ENCODE data around the gene TSPAN14.
"Not testable (repeated sequence)": the region's sequence is repeated elsewhere in the genome, so short reads cannot be mapped to it uniquely, and the experiment has no call there.

TSPAN14 gene, protein sequence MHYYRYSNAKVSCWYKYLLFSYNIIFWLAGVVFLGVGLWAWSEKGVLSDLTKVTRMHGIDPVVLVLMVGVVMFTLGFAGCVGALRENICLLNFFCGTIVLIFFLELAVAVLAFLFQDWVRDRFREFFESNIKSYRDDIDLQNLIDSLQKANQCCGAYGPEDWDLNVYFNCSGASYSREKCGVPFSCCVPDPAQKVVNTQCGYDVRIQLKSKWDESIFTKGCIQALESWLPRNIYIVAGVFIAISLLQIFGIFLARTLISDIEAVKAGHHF

DNA sequence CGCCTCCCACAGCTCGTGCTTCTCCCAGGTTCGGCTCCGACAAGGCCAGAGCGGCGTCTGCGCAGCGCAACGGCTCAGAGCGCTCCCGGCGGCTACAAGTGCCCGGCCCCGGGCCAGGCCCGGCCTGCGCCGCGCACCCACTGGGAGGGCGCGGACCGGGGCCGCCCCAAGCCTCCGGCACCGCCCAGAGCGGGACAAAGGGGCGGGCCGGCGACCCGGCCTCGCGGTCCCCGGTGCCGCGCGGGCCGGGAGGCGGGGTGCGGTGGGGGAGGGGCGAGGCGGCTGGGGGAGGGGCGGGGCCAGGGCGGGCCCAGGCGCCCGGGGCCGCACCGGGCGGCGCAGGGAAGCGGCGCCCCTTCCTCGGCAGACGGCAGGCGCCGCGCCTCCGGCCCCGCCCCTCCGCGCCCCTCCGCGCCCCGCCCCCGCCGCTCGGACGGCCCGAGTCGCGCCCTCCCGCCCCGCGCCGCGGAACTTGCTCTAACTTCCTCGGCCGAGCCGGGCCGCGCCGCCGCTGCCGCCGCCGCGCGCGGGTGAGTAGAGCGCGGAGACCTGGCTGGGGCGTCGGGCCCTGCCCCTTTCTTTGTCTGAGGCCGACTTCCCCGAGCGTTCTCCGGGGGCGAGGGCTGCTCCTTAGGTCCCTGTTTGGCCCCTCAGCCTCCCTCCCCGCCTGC, at the start of gene TSPAN14:
Gene TSPAN14 (plus strand): TSS at position 469 of the 671 bp plus-strand sequence. CDS start 34,924 bp downstream, outside the sequence.
- DNase-seq = peak; percentile 60

DNA sequence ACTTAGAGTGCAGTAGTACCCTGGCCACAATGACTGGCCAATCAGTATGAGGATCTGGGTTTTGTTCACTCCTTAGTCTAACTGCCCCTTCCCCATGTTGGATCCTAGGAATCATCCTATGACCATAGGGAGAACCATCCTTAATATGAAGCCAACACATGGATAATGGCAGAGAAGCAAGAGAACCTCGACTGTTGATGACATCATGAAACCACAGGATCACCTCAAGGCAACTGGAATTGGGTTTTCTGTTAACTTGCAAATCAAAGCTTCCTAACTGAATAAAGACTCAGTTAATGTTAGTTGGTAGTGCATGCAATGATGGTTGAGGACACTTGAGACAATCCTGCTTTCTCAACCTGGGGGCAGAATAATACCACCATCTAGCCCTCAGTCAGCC, 49.1 kb upstream of the TSPAN14 start:
- DNase-seq = no peak

DNA sequence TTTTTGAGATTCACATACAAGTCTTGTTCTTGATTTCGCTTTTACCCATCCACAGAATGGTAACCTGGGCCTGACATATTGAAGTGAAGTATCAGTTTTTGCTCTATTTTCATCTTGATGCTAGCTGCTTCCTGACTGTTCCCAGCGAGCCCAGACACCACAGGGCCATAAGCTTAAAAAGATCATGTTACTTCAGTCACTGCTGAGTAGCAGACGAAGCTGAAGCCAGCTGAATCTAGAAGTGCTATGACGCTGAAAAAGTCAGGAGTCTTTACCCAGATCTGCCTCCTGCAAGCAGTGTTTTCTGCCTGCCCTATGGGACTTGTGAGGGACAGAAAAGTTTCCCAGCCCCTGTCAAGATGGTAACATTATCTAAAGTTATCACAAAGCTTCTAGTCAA, 48.5 kb upstream of the TSPAN14 start:
- DNase-seq = no peak

DNA sequence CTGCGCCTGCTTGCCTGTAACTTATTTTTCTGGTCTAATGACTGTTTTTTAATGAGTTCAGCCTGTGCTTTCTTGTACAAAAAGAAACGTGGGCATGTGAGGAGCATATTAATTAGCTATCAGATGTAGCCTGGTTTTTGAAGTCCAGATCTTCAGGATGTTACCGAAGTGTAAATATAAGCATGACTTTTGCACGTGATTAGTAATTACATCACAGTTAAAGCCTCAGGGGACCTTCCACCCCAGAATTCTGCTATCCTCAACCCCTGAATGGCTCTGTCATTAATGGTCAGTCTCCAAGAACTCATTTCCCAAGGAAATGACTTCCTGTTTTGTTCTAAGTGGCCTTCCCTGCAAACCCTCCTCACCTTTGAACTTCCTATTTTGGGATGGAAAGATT, 47.9 kb upstream of the TSPAN14 start:
- no peak for DNase-seq

DNA sequence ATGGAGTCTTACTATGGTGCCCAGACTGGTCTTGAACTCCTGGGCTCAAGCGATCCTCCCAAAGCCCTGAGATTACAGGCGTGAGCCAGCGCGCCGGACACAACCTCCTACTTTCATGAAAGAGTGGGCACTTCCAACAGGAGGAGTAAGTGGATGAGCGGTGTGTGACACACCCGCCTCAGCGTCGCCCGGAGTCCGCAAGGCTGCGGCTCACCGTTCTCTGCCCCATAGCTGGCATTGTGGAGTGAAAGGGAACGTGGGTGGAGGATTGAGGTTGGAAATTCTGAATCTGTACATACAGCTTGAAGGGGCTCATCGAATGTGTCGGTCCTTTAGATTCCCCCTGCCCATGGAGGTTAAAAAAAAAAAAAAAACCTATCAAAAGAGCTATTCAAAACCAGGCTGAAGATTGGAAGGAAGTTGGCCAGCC, 46.3 kb upstream of the TSPAN14 start:
- peak; percentile 42 to 54 for DNase-seq

DNA sequence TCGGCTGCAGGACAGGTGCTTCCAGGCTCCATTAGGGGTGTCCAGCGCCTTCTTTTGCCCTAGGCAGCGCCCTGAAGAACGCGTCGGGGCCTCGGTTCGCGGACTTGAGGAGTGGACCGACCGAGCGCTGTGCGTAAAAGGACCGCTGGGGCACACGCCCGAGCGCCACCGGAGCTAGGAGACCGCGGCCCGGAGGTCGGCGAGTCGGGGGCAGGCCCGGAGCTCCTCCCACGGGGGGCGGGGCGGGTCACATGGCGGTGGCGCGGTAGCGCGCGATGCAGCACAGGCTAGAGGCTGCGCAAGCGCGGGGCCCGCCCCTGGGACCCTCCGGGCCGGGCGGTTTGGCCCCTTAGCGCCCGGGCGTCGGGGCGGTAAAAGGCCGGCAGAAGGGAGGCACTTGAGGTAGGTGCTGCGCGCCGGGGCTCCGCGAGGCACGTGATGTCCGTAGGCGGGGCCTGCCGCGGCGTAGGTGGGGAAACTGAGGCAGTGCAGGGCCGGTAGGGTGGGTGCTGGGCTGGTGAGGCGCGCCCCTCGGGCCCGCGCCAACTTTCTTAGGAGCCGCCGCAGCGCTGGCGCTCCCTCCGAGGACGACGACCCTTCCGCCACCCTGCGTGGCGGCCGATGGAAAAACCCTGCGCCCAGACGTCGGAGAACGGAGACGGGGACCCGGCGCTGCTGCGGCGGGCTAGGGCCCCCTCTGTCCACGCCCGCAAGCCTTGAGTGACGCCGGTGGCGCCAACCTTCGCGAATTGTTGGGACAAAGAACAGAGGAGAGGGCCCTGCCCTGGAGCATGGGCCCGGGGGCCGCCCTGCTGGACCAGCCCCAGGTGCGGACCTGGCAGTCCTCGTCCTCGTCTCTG, 45.6 kb upstream of the TSPAN14 start, which contains the start of gene PRXL2A:
Gene PRXL2A (plus strand): TSS at position 310 of the 860 bp plus-strand sequence. CDS start 11,917 bp downstream, outside the sequence.
- peak; percentile 69 to 71 for DNase-seq

DNA sequence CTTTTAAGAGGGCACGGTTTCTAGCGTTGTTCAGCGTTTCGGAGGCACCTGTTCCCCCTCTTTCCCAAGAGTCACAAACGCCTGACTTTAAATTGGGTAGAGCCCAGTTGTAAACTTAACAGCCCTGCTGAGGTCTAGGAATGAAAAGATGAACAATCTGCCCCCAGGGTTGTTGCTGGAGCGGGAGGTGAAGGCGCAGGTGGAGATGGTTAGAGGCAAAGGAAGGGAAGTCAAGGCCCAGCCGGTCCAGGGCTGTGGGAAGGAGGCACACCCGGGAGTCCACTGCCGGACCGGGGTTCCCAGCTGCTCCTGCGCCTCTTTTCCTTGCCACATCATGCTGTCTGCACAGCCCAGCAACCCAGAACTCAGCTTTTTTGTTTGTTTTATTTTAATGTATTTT, 45.0 kb upstream of the TSPAN14 start:
- DNase-seq = no peak

DNA sequence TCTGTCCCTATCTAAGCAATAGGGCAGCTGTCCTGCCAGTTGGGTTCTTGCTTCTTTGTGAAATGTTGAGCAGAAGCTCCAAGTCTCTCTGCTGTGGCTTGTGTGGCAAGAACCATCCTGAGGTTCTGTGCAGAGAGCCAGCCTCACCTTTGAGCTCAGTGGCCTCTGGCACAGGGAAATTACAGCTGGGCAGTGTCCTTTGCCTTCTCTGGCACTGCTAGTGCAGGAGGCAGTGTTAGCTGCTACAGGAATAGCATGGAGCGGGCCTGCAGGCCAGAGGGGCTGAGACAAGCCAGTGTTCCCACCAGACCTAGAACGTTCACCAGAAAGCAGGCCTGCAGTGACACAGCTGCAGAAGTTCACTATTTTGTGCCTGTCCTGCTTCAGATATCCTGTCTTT, 44.0 kb upstream of the TSPAN14 start:
- no peak for DNase-seq

DNA sequence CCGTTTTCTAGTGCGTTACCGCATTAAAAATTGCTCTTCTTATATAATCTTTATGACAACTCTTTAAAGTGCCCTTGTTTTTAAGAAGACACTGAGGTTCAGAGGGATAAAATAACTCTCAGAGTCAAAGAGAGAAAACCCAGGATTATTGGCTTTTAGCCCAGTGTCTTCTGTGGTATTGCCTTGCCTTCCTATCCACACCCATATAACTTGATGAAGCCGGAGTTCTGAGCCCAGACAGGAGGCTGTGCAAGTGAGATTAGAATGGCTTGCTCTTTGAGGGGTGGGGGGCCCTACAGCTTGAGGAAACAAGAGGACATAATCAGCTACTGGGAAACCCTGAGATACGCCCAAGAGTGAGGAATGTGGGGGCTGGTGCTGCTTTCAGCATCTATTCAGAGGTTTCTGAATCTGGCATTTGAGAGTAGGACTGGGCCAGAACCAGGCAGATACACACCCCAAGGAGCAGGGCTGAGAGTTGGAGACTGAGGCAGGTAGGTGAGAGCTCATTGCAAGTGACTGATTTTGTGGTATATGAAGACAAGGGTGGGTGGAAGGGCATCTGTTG, 43.4 kb upstream of the TSPAN14 start:
- no peak for DNase-seq

DNA sequence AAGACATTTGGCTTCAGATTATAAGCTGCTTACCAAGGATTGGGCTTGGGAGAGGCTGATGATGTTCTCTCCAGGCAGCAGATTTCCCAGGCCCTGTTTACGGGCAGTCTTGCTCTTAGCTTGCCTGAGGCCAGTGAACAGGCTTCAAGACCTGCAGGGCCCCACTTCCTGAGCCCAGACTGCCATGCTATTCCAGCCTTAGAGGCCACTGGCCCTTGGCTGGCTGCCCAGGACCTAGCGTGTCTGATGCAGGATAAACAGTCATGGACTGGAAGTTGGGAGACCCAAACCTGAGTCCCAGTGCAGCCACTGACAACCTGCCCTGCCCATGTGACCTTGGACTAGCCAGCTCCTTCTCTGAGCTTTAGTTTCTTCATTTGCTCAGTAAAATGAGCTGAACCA, 42.8 kb upstream of the TSPAN14 start:
- no peak for DNase-seq

DNA sequence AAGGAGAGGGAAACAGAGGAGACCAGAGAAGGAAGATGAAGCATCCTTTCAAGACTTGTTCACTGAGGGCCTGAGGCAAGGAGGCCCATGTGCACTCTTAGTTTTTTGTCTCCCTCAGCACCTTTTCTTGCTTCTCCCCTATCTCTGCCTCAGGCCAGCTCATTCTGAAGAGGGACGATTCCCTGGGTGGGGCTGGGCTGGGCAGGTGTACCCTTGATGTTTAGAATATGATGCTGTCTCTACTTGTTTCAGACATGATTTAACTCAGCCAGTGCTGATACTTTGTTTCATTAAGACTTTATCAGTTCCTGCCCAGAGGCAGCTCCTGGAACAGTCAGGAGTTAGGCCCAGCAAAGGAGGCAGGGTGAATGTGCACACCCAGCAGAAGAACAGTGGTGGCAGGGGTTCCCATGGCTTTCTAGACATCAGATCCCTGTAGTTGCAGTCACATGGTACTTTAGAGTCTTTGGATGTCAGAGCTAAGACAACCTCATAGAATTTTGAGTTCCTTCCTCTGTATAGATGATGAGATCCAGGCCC, 42.4 kb upstream of the TSPAN14 start:
- DNase-seq = no peak

DNA sequence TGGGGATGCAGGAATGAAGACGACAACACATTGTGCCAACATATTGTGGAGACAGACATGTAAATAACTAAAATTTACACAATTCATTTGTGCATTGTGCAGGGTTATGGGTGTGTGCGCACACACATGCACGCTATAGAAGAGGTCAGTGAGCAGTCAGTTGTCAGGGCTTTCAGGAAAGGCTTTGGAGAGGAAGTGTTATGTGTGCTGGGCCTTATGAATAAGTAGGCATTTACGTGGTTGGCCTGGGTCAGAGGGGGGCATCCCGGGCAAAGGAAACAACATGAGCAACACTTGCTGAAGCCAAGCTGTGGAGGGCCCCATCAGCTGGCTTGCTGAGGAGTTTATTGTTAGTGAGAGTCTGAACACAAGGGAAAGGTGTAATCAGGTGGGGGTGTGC, 41.6 kb upstream of the TSPAN14 start:
- DNase-seq = no peak

DNA sequence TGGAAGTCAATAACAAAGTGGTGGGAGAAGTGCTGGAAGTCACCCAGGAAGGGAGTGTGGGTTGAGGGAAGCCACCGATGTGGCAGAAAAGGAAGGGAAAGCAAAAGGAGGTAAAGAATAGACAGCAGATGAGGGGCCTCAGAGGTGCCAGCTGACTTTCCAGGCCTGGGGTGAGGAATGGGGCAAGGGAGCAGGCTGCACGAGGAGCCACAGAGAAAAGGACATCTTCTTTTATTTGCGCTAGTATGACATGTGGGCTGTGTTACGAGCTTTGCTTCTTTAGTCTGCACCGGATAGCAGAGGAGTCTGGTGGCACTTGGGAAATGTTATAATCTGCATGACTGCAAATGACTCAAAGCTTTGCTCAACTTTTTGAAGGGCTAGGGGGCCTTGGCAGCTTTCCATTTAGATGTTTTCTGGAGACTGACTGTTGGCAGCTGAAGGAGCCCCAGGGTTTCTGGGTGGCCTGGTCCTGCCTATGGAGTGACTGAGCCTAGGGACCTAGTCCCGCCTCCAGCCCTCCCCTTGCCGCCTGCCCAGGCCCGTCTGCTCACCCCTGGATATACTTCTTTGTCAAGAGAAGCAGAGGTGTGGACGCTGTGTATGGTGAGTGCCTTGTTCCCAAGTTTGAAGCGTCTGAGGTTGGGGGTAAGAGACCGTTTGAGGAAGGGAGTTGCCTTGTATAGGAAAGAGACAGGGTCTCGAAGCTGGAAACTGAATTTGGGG, 40.7 kb upstream of the TSPAN14 start:
- no peak for DNase-seq

DNA sequence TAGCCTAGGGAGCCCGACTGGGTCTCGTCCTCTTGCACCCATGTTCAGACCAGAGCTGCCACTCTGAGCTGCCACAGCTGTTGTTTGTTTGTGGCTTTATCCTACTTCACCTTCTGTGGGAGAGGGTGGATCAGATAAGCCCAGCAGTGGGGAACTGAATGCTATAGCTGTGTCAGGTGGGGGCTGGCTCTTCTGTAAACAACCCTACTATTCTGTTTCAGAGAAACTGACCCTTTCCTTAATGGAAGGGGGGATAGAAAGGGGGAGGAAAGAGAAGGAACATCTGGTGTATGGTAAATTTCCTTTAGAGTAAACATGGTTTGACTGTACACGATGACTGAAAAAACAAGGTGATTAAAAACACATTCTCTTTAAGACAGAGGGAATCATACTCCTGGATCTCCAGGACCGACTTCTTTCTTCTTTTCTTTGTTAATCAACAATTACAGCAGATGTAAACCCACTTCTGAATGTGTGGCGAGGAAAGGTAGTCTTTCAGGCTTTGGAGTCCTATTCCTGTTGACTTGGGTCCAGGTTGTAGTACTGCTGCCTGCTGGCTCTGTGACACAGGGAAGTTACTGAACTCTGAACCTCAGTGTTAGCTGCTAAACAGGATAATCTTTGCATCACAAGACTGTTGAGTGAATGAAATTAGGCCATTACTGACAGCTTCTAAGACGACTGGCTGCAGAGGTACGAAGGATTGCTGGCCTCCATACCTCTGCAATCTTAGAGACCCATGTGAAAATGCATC, 39.8 kb upstream of the TSPAN14 start:
- no peak for DNase-seq

DNA sequence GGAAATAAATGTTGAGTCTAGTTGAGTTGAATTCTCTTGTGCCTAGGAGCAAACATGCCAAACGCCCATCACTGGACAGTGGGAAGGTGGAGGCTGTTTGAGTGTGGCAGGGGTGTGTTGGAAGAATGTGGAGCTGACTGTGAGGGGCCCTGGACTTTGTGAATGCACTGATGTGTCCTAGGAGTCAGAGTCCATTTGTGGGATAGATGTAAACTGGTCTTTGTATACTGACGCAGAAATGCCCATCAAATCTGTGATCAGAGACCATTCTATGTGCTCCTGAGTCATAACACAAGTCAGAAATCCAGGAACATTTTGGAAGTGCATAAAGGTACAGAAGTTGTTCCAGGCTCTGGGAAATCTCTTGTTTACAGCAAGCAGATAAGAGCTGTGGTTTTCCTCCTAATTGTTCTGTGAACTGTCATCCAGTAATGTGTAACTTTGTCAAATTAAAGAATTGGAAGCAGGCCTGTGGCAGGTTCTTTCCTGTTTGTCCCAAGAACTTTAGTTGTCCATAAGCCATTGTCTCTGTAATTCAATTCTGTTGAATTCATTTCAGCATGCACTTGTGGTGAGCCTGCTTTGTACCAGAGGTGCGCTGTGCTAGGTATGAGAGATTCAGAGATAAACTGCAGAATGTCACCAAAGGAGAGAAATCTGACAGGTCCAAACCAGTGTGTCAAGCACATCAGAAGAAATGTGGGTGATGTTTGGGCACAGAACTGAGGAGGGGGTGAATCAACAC, 38.2 kb upstream of the TSPAN14 start:
- DNase-seq = no peak

DNA sequence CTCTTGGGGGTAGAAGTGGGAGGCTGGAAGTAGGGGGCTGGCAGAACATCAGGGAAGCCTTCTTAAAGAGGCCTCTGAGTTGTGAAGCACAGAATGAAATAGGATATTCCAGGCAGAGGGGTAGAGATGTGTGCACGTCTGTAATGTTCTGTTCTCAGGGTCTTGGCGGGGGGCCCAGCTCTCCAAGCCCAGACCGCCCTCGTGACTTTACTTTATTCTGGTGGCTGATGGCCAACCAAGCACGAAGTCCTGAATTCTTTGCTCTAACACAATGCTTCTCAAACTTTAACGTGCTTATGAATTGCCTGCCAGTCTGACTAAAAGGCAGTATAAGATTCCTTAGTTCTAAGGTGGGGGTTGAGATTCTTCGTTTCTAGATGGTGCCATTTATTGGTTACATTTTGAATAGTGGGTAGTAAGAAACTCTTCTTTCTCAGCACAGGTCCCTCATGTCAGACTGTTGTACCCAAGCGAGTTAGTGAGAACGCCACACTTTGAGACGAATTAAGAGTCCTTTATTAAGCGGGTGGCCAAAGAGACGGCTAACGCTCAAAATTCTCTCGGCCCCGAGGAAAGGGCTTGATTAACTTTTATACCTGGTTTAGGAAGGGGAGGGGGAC, 37.5 kb upstream of the TSPAN14 start:
- no peak for DNase-seq

DNA sequence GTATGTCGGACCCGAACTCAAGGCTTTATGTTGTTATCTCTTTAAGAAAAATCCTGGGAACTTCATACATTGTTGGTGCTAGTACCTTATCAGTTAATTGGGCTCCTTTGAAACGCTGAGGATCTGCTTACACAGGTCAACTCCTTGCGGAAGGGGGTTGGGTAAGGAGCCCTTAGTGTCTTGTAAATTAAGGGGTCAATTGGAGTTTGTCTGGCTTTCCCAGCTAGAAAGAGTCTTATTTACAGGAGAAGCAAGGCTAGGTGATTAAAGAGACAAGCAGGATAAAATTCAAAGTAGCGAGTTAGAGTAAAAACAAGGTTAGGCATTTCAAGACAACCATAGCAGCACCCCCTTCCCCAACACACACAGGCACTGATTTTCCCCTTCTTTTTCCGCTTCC, 36.9 kb upstream of the TSPAN14 start:
- DNase-seq = not testable (repeated sequence)

DNA sequence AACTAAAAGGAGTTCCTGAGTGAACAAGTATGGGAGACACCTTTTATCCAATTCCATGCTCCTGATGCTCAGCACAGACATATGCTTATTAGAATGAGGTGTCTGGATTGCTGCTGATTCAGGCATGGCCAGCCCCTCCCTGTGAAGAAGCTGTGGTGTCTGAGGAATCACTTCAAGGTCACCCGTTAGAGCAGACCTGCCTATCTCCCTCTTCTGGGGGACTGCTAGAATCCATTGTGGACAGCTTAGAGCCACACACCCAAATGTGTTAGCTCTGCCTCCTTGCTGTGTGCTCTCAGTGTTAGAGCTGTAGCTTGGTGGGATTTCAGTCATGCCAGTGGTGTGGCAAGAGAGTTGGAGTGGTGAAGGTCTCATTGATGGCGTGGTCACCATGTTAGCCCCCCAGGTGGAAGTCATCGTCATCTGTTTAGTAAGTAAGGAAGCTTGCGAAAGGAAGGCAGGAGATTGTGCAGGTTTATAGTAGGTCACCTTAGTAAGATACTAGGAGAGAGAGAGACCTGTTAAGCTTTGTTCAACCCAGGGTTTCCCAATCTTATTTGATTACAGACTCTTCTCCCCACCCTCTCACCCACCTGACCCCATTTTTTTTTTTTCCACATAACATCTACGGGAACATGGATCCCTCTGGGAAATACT, 32.9 kb upstream of the TSPAN14 start:
- no peak for DNase-seq

DNA sequence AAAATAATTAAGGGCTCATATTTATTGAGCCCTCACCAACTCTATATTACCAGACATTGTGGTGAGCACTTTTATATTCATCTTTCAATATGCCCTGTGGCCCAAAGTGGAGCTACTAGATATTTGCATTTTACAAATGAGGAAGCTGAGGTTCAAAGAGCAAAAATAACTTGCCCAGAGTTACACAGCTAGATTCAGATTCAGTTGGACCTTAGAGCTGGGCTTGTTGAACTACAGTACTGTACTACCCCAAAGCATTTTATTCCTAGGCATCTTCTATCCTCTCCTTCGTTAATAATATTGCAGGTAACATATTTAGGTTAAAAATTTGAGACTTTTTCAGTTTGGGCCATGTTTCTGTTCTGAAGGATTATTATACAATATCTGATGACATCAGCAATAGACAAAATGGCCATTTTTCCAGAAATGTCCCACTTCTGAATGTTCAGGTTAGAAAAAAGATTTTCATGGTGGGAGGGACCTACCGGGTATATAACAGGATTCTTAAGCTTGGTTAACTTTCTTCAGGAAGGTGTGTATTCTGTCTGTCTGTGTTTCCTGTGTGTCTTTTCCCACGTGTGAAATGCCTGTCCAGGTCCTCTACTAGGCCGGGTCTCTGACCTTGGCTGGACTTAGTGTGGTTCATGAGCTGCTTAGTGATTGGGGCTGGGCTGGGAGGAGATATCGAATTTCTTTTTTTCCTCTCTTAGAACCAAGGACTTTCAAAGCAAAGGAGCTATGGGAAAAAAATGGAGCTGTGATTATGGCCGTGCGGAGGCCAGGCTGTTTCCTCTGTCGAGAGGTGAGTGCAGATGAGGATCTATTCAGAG, 32.2 kb upstream of the TSPAN14 start:
- DNase-seq = no peak

Data from activated CD4-positive, alpha-beta T cell treated with anti-CD3 and anti-CD28 coated beads, Interleukin-2, amount 50 U/mL, for 4 hours (primary cell).